HG02610 (cell line): ENCODE data around the gene MED17.
"Not testable (repeated sequence)": the region's sequence is repeated elsewhere in the genome, so short reads cannot be mapped to it uniquely, and the experiment has no call there.

Source experiments
- ATAC-seq: cut with Tn5 transposase; IDR thresholded peaks from one replicate; pipeline ENCODE4 v1.9.1; 2021; ENCODE audit warnings: mild to moderate bottlenecking, moderate library complexity; ENCODE audit not compliant: unreplicated experiment

Gene MED17

GRCh38 chr11:93757301-93757700 lies 26.8 kb upstream of the MED17 start:
- no peak for ATAC-seq

GRCh38 chr11:93757924-93758865 lies 25.9 kb upstream of the MED17 start:
- no peak for ATAC-seq

- ATAC-seq: not testable (repeated sequence)
Measured at GRCh38 chr11:93759123-93759522, 25.0 kb upstream of the MED17 start.

GRCh38 chr11:93761910-93762309 lies 22.2 kb upstream of the MED17 start:
- no peak for ATAC-seq

GRCh38 chr11:93765551-93765950 lies 18.5 kb upstream of the MED17 start:
- ATAC-seq: no peak

- ATAC-seq: no peak
Measured at GRCh38 chr11:93766504-93766903, 17.6 kb upstream of the MED17 start.

- ATAC-seq: no peak
Measured at GRCh38 chr11:93767018-93767417, 17.1 kb upstream of the MED17 start.

GRCh38 chr11:93770160-93770559 lies 13.9 kb upstream of the MED17 start:
- ATAC-seq: no peak

- no peak for ATAC-seq
Measured at GRCh38 chr11:93772123-93772522, 12.0 kb upstream of the MED17 start.

- ATAC-seq: no peak
Measured at GRCh38 chr11:93773045-93773477, 11.0 kb upstream of the MED17 start.

GRCh38 chr11:93773601-93774200 lies 10.4 kb upstream of the MED17 start:
- ATAC-seq: no peak

GRCh38 chr11:93774560-93774959 lies 9.5 kb upstream of the MED17 start:
- not testable (repeated sequence) for ATAC-seq

- ATAC-seq: no peak
Measured at GRCh38 chr11:93775289-93775688, 8.8 kb upstream of the MED17 start.

- ATAC-seq: no peak
Measured at GRCh38 chr11:93783362-93783761, 720 bp upstream of the MED17 start.

- peak; percentile 48 for ATAC-seq
Measured at GRCh38 chr11:93783765-93784144, 327 bp upstream of the MED17 start.

GRCh38 chr11:93784935-93785360 lies 866 bp downstream of the MED17 start:
- peak; percentile 37 for ATAC-seq

GRCh38 chr11:93791493-93791892 lies 7.4 kb downstream of the MED17 start:
- no peak for ATAC-seq

GRCh38 chr11:93796441-93797231 lies 12.6 kb downstream of the MED17 start:
- ATAC-seq: no peak

GRCh38 chr11:93801366-93801765 lies 17.3 kb downstream of the MED17 start:
- ATAC-seq: no peak

- no peak for ATAC-seq
Measured at GRCh38 chr11:93804879-93805278, 20.8 kb downstream of the MED17 start.

GRCh38 chr11:93807980-93808379 lies 23.9 kb downstream of the MED17 start:
- no peak for ATAC-seq
